GM12878 (cell line): Measurements from ENCODE around the gene TBC1D10B. TPM values are rescaled to one million over a fixed set of nuclear protein-coding genes. Genes with fewer than 3 reads are reported as not detected.

Experiments
- ATAC-seq: fragments of 200-7000 bp; cut with Tn5 transposase; 3 replicates; pipeline ENCODE4 v1.9.1; 2020; ENCODE audit warnings: mild to moderate bottlenecking, moderate library complexity
- BruUV-seq: library from RNA; stranded (reverse); fragments of 400-500 nt; replicated peaks from 2 replicates; lab custom pipeline; 2021; lab: Mats Ljungman, UMichigan
- CTCF ChIA-PET: fragments of 300-600 bp; sonication (Branson Sonifier 250); formaldehyde crosslinking; extraction: SDS; loops from one replicate; lab custom pipeline; 2021; ENCODE audit warnings: inconsistent platforms; lab: Yijun Ruan, JAX
- POLR2A ChIA-PET: fragments of 350-600 bp; formaldehyde crosslinking; extraction: SDS; loops from one replicate; lab custom pipeline; 2021; ENCODE audit warnings: inconsistent platforms; lab: Charles Lee
- RAD21 ChIA-PET: fragments of 300-600 bp; sonication (Branson Sonifier 250); formaldehyde crosslinking; loops from one replicate; lab custom pipeline; 2023; ENCODE audit warnings: antibody characterized with exemption; ENCODE audit not compliant: unreplicated experiment; lab: Charles Lee
- SMC1A ChIA-PET: fragments of 300-600 bp; sonication (Branson Sonifier 250); formaldehyde crosslinking; loops from one replicate; lab custom pipeline; 2023; ENCODE audit not compliant: unreplicated experiment, uncharacterized antibody; lab: Charles Lee
- DNase-seq: peaks from one replicate; pipeline ENCODE4 v3.0.0-alpha.2; 2011; ENCODE audit warnings: low read depth, low spot score
- FAIRE-seq: peaks from 3 replicates; lab custom pipeline; 2011; peaks lifted over from hg19 to GRCh38; lab: Jason Lieb, UNC
- H2AFZ ChIP-seq: 2 replicates; pipeline ENCODE4 v1.6.0; 2011; ENCODE audit warnings: low read depth, low read length, control low read depth; ENCODE audit not compliant: control insufficient read depth
- H3K27ac ChIP-seq: 2 replicates; pipeline ENCODE4 v1.5.1; 2011; ENCODE audit warnings: control low read depth; ENCODE audit not compliant: control insufficient read depth, insufficient read depth
- H3K27me3 ChIP-seq, 2 experiments: replicated peaks in 1 of 2; 2 replicates each; pipeline versions ENCODE4 v1.6.0 to v1.6.1; 2011; ENCODE audit warnings: low read length in 1 of 2; ENCODE audit not compliant: control insufficient read depth in 2 of 2, insufficient read depth in 2 of 2
- H3K36me3 ChIP-seq, 2 experiments: 2 replicates each; pipeline ENCODE4 v1.5.1; 2011; ENCODE audit warnings: low read length in 1 of 2; ENCODE audit not compliant: control insufficient read depth in 2 of 2, insufficient read depth in 2 of 2
- H3K4me1 ChIP-seq: 2 replicates; pipeline ENCODE4 v1.6.1; 2011; ENCODE audit warnings: mild to moderate bottlenecking, low read length, moderate library complexity, mixed read lengths; ENCODE audit not compliant: control insufficient read depth, insufficient read depth
- H3K4me2 ChIP-seq: 2 replicates; pipeline ENCODE4 v1.6.0; 2011; ENCODE audit warnings: control low read depth; ENCODE audit not compliant: control insufficient read depth, insufficient read depth
- H3K4me3 ChIP-seq: fragments of 200-600 bp; sonication (generic); 2 replicates; pipeline ENCODE4 v1.5.1; 2016
- H3K79me2 ChIP-seq: 2 replicates; pipeline ENCODE4 v1.6.0; 2011; ENCODE audit warnings: low read length; ENCODE audit not compliant: control insufficient read depth, insufficient read depth
- H3K9ac ChIP-seq: 2 replicates; pipeline ENCODE4 v1.8.0; 2011; ENCODE audit warnings: low read length, control low read depth, mixed read lengths; ENCODE audit not compliant: control insufficient read depth, insufficient read depth
- H3K9me3 ChIP-seq: replicated peaks from 3 replicates; pipeline ENCODE4 v1.5.1; 2011; ENCODE audit warnings: mild to moderate bottlenecking, low read length; ENCODE audit not compliant: control insufficient read depth, insufficient read depth
- H4K20me1 ChIP-seq: 2 replicates; pipeline ENCODE4 v1.6.0; 2011; ENCODE audit not compliant: control insufficient read depth, insufficient read depth
- ATF2 ChIP-seq: IDR thresholded peaks from 2 replicates; pipeline ENCODE4 v1.6.1; 2012; ENCODE audit warnings: low read length, inconsistent platforms
- ATF3 ChIP-seq: IDR thresholded peaks from 2 replicates; pipeline ENCODE4 v1.6.1; 2011; ENCODE audit warnings: low read depth, mild to moderate bottlenecking, low read length, moderate library complexity, borderline replicate concordance; ENCODE audit errors: extremely low read depth
- EGR1 ChIP-seq, 2 experiments: IDR thresholded peaks; 1 replicate in 1 of 2; 2 replicates in 1 of 2; pipeline ENCODE4 v1.6.1; 2011 to 2012; ENCODE audit warnings: low read depth in 2 of 2, low read length in 2 of 2, borderline replicate concordance in 1 of 2, mild to moderate bottlenecking in 1 of 2, moderate library complexity in 1 of 2
- ELK1 ChIP-seq: IDR thresholded peaks from 2 replicates; pipeline ENCODE4 v1.6.1; 2012; ENCODE audit warnings: low read depth, low read length, improper control_type of control experiment
- EP300 ChIP-seq, 2 experiments: fragments of 150-350 bp in 1 of 2; IDR thresholded peaks; 2 replicates each; pipeline ENCODE4 v1.6.1; 2011 to 2012; ENCODE audit warnings: low read depth in 2 of 2, low read length in 2 of 2, borderline replicate concordance in 1 of 2, improper control_type of control experiment in 1 of 2, inconsistent platforms in 1 of 2; ENCODE audit not compliant: control insufficient read depth in 1 of 2
- FOS ChIP-seq: IDR thresholded peaks from 3 replicates; pipeline ENCODE4 v1.6.1; 2011; ENCODE audit warnings: borderline replicate concordance; ENCODE audit not compliant: insufficient read length; ENCODE audit errors: extremely low read depth
- FOXK2 ChIP-seq: fragments of 450-650 bp; IDR thresholded peaks from 2 replicates; pipeline ENCODE4 v1.6.1; 2017; ENCODE audit warnings: mild to moderate bottlenecking, moderate library complexity
- HDAC6 ChIP-seq: fragments of 200-600 bp; sonication (generic); IDR thresholded peaks from one replicate; pipeline ENCODE4 v1.8.0; 2017; ENCODE audit warnings: antibody characterized with exemption; ENCODE audit not compliant: unreplicated experiment
- MYB ChIP-seq: fragments of 150-350 bp; IDR thresholded peaks from 2 replicates; pipeline ENCODE4 v1.6.1; 2014; ENCODE audit warnings: mild to moderate bottlenecking, low read depth, low read length, borderline replicate concordance
- RELA ChIP-seq: fragments of 450-650 bp; IDR thresholded peaks from 2 replicates; pipeline ENCODE4 v1.8.0; 2014; ENCODE audit warnings: borderline replicate concordance; ENCODE audit not compliant: partially characterized antibody
- SIX5 ChIP-seq: IDR thresholded peaks from 2 replicates; pipeline ENCODE4 v1.6.1; 2011; ENCODE audit warnings: mild to moderate bottlenecking, low read depth, low read length, moderate library complexity; ENCODE audit not compliant: severe bottlenecking
- SMARCA5 ChIP-seq: fragments of 450-650 bp; IDR thresholded peaks from 2 replicates; pipeline ENCODE4 v1.6.1; 2017; ENCODE audit warnings: mild to moderate bottlenecking
- SP1 ChIP-seq: IDR thresholded peaks from one replicate; pipeline ENCODE4 v1.6.1; 2011; ENCODE audit warnings: low read depth, low read length
- SREBF2 ChIP-seq: IDR thresholded peaks from 2 replicates; pipeline ENCODE4 v1.6.1; 2012; ENCODE audit warnings: mild to moderate bottlenecking, low read length
- TAF1 ChIP-seq: IDR thresholded peaks from 2 replicates; pipeline ENCODE4 v1.6.1; 2011; ENCODE audit warnings: mild to moderate bottlenecking, low read depth, low read length, borderline replicate concordance
- TCF3 ChIP-seq: IDR thresholded peaks from 2 replicates; pipeline ENCODE4 v1.6.1; 2012; ENCODE audit warnings: low read depth, mild to moderate bottlenecking, low read length, borderline replicate concordance; ENCODE audit not compliant: insufficient read depth
- ZNF217 ChIP-seq: fragments of 450-650 bp; IDR thresholded peaks from 2 replicates; pipeline ENCODE4 v1.6.1; 2017; ENCODE audit warnings: antibody characterized with exemption, mild to moderate bottlenecking
- WGBS: methylation state at CpG from one replicate; pipeline ENCODE4 v1.1.6; 2016; ENCODE audit warnings: low lambda C conversion rate; ENCODE audit not compliant: insufficient replicate concordance, insufficient coverage; ENCODE audit errors: missing lambda C conversion rate; 5-methylcytosine and 5-hydroxymethylcytosine counted together
- in situ Hi-C: fragments of 300-500 bp; cut with MboI; formaldehyde crosslinking; loops from 9 replicates; pipeline ENCODE4 v1.14.3; 2018; ENCODE audit warnings: mixed read lengths
- intact Hi-C: fragments of 100-400 bp; cut with micrococcal nuclease; formaldehyde crosslinking; loops from one replicate; pipeline ENCODE4 v1.14.2; 2022; ENCODE audit not compliant: unreplicated experiment
- polyA plus RNA-seq, 11 experiments: library from polyadenylated mRNA; depleted of rRNA in 4 of 11; unstranded in 6 of 11; stranded (reverse) in 5 of 11; fragments of >200 nt; fragmentation: Nextera tagmentation in 4 of 11; fragmentation: Illumina TruSeq in 1 of 11; extraction: Ambion mirVana in 4 of 11; extraction: Trizol in 1 of 11; gene quantifications; 1 replicate in 1 of 11; 2 replicates in 10 of 11; pipeline versions ENCODE4 v1.2.1 to v1.2.3, GENCODE V29; 2011 to 2016; ENCODE audit warnings: inconsistent platforms in 2 of 11, missing spikeins in 2 of 11, low read depth in 1 of 11
- total RNA-seq, 4 experiments: library from RNA; depleted of rRNA in 3 of 4; stranded (reverse); fragments of >200 nt in 3 of 4; fragmentation: Illumina TruSeq in 1 of 4; extraction: Trizol in 1 of 4; gene quantifications; 2 replicates each; pipeline versions ENCODE4 v1.2.1 to v1.2.3, GENCODE V29; 2013 to 2021

Gene TBC1D10B
- total and polyA plus RNA-seq, 10 of the 15 experiments (the other 5 are each of a cell fraction or from before 2014, with no cell fraction given), result 2.2 to 51.2 (median 11.6) TPM

GRCh38 chr16:30355144-30355953 lies 14.9 kb downstream of the TBC1D10B start, which contains the start of gene CD2BP2:
TSS of gene CD2BP2 (minus strand) at chr16:30355308. CDS start at chr16:30354681, 627 bp downstream.
- RAD21 ChIA-PET, result interaction anchor here (0.6 to 4.3 kb wide), 5 partner anchors 11 to 743 kb away, joined by 3 to 33 read pairs (median 5); partner anchors contain the start of gene TBC1D10B
- BruUV-seq, result TSS peak; percentile 95
- TF ChIP-seq SIX5, result peak; percentile 76
- TF ChIP-seq MYB, result no peak
- TF ChIP-seq ELK1, result peak; percentile 74
- peak; percentile 98 for TF ChIP-seq TAF1
- TF ChIP-seq SREBF2, result 0 out of 2 replicates have a peak, but pooled peaks have one; percentile 35
- peak; percentile 61; the same call in 1 of the 2 replicates for TF ChIP-seq ATF3
- no peak; the same call in 1 of the 2 replicates for TF ChIP-seq FOXK2
- peak in 1 of 2 experiments; percentile 89; a peak in 2 of 3 replicates for TF ChIP-seq EGR1 (IDR thresholded peaks at IDR 0.05; ENCODE audit: borderline replicate concordance in 1 of 2, low read depth in 2 of 2, low read length in 2 of 2)
- TF ChIP-seq ATF2, result peak; percentile 51
- no peak for TF ChIP-seq FOS
- TF ChIP-seq SMARCA5, result peak; percentile 61; the same call in 1 of the 2 replicates
- TF ChIP-seq EP300 (IDR thresholded peaks at IDR 0.05; ENCODE audit: borderline replicate concordance in 1 of 2, control insufficient read depth in 1 of 2, low read depth in 2 of 2, low read length in 2 of 2), result peak in 1 of 2 experiments; percentile 47; a peak in 1 of 4 replicates
- TF ChIP-seq RELA, result peak; percentile 42
- peak; percentile 87 for TF ChIP-seq ZNF217
- peak; percentile 8; the same call in 1 of the 2 replicates for TF ChIP-seq TCF3
- TF ChIP-seq SP1, result peak; percentile 14
- TF ChIP-seq HDAC6, result no peak

More at GRCh38 chr16:30355144-30355953, 14.9 kb downstream of the TBC1D10B start, which contains the start of gene CD2BP2:
- Histone ChIP-seq H3K36me3 (peaks cover 3 to 23% of the 10 kb centered on the region in 2 experiments), H4K20me1 (peaks cover 5% of the 10 kb centered on the region), H3K9ac (peak within 1 kb of the TSS; percentile 88), H3K27ac (peak within 1 kb of the TSS; percentile 93), H3K27me3 (no peaks in the 10 kb centered on the region), H3K4me3 (peak within 1 kb of the TSS; percentile 94), H3K9me3 (no peaks in the 10 kb centered on the region), H3K4me1 (peaks cover 27% of the 10 kb centered on the region), H3K79me2 (peaks cover 18% of the 10 kb centered on the region), H3K4me2 (peak within 1 kb of the TSS; percentile 99), H2AFZ (peak within 1 kb of the TSS; percentile 97)
- intact Hi-C loops, result loop anchor here (2.0 to 10.0 kb wide), 2 partner anchors 15 to 261 kb away; partner anchors contain the start of genes TBC1D10B, TBX6 and YPEL3
- peak; percentile 81 for ATAC-seq
- FAIRE-seq, result peak; percentile 94
- ChIA-PET CTCF (interaction anchor here (0.8 to 2.8 kb wide), 7 partner anchors 16 to 263 kb away, joined by 3 to 15 read pairs (median 4); partner anchors contain the start of genes SEPTIN1, TBC1D10B, TBX6 and ZNF771), SMC1A (interaction anchor here (1.0 to 2.0 kb wide), 5 partner anchors 10 to 20 kb away, joined by 3 to 5 read pairs (median 4); partner anchors contain the start of gene TBC1D10B), POLR2A (interaction anchor here (1.0 to 3.8 kb wide), 7 partner anchors 9 to 171 kb away, joined by 3 to 21 read pairs (median 5); partner anchors contain the start of genes CORO1A, SEPTIN1 and TBC1D10B)
- 3% methylated on average over 38 of the region's 45 CpGs for WGBS
- DNase-seq, result peak; percentile 93
- in situ Hi-C loops, result no loop called here
